GM18526 (cell line): ENCODE data around the gene MGP.

Experiments
- POLR2A ChIP-seq: IDR thresholded peaks from 3 replicates; pipeline ENCODE4 v1.6.1; 2011; ENCODE audit not compliant: insufficient read length; ENCODE audit errors: extremely low read depth

The MGP gene

DNA sequence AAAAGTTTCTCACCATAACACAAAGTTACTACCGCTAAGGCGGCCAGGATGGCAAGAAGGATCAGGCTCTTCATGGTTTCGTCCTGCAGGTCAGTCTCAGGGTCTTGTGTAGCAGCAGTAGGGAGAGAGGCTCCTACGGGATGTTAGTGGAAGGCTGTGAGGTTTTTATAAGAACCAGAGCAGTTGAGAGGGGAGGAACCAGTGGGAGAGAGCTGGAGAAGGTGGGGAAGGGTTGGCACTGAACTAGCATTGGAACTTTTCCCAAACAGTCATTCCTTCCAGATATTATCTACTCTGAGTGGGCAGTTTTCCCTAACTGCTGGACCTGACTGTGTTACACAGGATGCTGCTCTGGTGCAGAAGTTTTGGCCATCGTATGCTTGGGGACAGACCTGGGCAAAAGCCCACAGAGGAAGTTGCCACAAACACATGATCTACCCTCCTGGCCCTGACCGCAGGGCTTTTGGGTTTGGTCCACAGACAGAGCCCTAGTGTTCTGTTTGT, at the start of gene MGP:
TSS of gene MGP (minus strand) at position 137 of the 504 bp plus-strand sequence. CDS start at position 74, 63 bp downstream.
- TF ChIP-seq POLR2A = no peak

DNA sequence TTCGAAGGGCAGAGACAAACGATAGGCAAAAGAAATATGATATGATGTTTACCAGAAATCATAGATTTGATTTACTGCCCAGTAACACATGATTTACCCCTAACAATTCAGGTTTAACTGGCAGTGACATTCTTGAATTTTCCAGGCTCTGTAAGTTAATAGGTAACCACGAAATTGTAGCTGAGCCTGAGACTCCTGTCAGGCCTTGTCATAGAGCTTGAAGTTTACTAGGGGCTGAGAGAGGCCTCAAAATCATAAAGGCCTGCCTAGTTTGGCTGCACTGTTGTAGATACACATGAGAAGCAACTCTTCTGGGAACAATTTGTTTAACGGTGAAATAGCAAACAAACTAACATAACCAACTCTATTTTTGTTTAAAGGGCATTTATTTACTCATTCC, 49.4 kb upstream of the MGP start:
- TF ChIP-seq POLR2A = no peak

DNA sequence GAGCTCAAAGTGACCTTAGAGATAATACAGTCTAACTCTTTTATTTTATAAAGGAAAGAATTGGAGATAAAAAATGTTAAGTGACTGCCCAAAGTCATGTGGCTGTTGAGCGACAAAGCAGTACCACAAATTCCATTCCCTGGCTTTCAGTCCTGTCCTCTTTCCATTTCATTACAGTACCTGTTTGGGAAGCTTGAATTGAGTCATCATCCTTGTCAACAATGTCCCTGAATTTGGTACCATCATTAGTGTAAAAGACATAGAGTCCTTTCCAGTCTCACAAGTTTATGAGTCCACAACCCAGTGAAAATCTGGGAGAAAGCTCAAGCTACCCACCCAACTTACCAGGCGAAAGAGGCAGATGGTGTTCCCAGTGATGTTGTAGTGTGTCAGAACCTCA, 48.9 kb upstream of the MGP start:
- TF ChIP-seq POLR2A = no peak

DNA sequence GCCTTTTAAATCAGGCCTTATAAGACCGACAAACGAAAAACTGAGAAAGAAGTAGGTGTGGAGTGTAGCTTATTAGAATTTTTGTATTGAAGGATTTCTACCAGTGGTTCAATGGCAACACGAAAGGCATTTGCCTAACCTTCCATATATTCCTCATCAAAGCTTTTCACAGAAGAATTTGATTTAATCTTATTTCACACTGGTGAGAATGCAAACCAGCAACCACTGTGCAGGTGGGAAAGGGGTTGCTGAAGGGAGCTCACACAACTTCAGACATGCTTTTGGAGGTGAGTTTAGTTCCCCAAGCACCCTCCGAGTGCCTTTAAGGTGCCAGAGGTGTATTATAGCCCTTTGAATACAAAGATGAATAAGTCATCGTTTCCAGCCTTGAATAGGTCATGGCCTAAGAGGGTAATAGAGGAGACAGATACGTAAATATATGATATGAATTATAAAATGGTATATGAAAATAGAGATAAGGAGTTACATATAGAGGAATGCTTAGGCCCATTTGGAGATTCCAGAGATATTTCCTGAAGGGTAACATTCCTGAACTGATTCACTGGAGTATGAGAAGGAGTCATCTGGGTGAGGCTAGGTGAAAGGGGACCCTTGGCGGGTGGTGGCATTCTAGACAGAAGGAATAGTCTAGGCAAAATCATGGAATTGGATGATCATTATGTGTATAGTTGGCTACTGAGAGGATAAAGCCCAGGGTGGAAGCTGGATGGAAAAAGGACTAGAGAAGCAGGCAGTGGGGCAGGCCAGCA, 46.3 kb upstream of the MGP start:
- no peak for TF ChIP-seq POLR2A

DNA sequence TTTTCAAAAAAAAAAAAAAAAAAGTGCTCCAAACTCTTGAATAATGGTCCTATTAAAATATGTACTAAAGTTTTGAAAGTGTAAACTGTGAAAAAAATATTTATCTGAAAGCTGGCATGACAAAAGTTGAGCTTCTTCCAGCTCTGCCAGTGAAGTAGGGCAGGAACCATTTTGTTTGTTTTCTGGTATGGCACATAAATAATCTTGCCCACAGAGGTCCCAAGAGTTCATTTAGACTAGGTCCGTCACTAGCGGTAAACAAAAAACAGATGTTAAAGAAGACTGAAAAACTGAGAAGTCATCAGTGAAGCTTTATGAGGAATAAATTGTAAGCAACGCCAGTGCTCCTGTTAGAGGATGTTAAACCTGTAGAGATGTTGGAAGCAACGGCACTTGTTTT, 45.7 kb upstream of the MGP start:
- TF ChIP-seq POLR2A = no peak

- TF ChIP-seq POLR2A = no peak
Measured at GRCh38 chr12:14930299-14930698, 44.6 kb upstream of the MGP start.

- no peak for TF ChIP-seq POLR2A
Measured at GRCh38 chr12:14928931-14929330, 43.3 kb upstream of the MGP start.

GRCh38 chr12:14927267-14927666, 41.6 kb upstream of the MGP start:
- TF ChIP-seq POLR2A = no peak

DNA sequence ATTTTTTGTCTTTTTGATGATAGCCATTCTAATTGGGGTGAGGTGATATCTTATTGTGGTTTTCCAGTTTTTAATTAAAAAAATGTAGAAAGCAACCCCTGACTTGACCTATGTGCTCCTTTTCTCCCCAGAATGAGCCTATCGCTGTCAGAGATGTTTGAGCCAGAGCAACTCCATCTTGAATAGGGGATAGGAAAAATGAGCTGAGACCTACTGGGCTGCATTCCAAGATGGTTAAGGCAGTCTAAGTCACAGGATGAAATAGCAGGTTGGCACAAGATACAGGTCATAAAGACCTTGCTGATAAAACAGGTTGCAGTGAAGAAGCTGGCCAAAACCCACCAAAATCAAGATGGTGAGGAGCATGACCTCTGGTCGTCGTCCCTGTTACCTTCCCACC, 38.9 kb upstream of the MGP start:
- TF ChIP-seq POLR2A = no peak

DNA sequence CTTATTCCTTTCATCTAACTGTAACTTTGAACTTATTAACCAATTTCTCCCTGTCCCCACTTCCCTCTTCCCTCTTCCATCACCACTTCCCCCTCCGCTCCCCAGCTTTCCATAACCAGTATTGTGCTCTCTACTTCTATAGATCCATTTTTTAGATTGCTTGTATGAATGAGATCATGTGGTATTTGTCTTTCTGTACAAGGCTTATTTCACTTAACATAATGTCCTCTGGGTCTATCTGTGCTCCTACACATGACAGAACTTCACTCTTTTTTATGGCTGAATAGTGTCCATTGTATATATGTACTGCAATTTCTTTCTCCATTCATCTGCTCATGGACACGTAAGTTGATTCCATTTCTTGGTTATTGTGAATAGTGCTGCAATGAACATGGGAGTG, 38.3 kb upstream of the MGP start:
- no peak for TF ChIP-seq POLR2A

- no peak for TF ChIP-seq POLR2A
Measured at GRCh38 chr12:14921218-14921617, 35.6 kb upstream of the MGP start.

GRCh38 chr12:14920475-14921126, 34.9 kb upstream of the MGP start:
- TF ChIP-seq POLR2A = no peak

- no peak for TF ChIP-seq POLR2A
Measured at GRCh38 chr12:14919455-14919854, 33.8 kb upstream of the MGP start.

GRCh38 chr12:14915736-14916135, 30.1 kb upstream of the MGP start:
- no peak for TF ChIP-seq POLR2A

GRCh38 chr12:14913381-14913781, 27.7 kb upstream of the MGP start:
- no peak for TF ChIP-seq POLR2A

DNA sequence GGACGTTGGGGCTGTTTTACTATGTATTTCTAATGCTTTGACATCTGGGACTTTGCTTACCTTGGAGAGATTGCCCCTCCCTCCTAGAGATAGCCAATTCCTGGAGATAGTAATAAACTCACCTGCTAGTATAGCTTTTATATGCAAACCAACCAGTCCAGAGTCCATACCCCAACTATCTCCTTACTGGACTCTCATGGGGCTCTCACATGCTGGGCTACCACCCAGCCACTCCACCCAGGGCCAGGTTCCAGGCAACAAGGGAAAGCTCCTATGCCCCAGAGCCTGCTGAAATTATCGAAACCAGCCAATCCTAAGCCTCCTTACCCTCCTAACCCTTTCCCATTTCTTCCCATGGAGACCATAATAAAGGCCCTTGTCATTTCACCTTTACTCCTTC, 25.5 kb upstream of the MGP start:
- no peak for TF ChIP-seq POLR2A
